Mononuclear cell (primary cell): ENCODE data around the gene FRK. TPM values are rescaled to one million over a fixed set of nuclear protein-coding genes. Genes with fewer than 3 reads are reported as not detected.

Source experiments
- H3K27me3 ChIP-seq: 2 replicates; pipeline ENCODE4 v1.6.0; 2011; ENCODE audit warnings: low read length, control low read depth; ENCODE audit not compliant: insufficient read depth
- H3K4me1 ChIP-seq: 2 replicates; pipeline ENCODE4 v1.5.1; 2011; ENCODE audit warnings: mild to moderate bottlenecking, low read length, control low read depth; ENCODE audit not compliant: insufficient read depth
- H3K4me3 ChIP-seq: 2 replicates; pipeline ENCODE4 v1.5.1; 2011; ENCODE audit warnings: mild to moderate bottlenecking, low read length, moderate library complexity
- H3K9me3 ChIP-seq: 2 replicates; pipeline ENCODE4 v1.5.1; 2011; ENCODE audit warnings: low read depth, mild to moderate bottlenecking, control low read depth, low read length
- total RNA-seq: library from RNA; depleted of rRNA; stranded (reverse); fragments of >200 nt; gene quantifications from one replicate; pipeline ENCODE4 v1.2.3, GENCODE V29; 2012

FRK gene
- total RNA-seq, 1 donor = not detected

GRCh38 chr6:116012471-116012949, 48.2 kb downstream of the FRK start:
- no peaks in the 10 kb centered on the region for H3K9me3 ChIP-seq
- no peaks in the 10 kb centered on the region for H3K4me1 ChIP-seq
- no peak overlapping the region for H3K4me3 ChIP-seq
- peaks cover 5% of the 10 kb centered on the region for H3K27me3 ChIP-seq

- Histone ChIP-seq H3K9me3 (no peaks in the 10 kb centered on the region), H3K4me1 (no peaks in the 10 kb centered on the region), H3K27me3 (peaks cover 5% of the 10 kb centered on the region), H3K4me3 (no peak overlapping the region)
These were observed 49.2 kb downstream of the FRK start for GRCh38 chr6:116011520-116011919.

- no peak overlapping the region for H3K4me3 ChIP-seq
- peaks cover 5% of the 10 kb centered on the region for H3K27me3 ChIP-seq
- H3K9me3 ChIP-seq = no peaks in the 10 kb centered on the region
- H3K4me1 ChIP-seq = no peaks in the 10 kb centered on the region
These were observed 49.8 kb downstream of the FRK start for GRCh38 chr6:116010790-116011401.

- Histone ChIP-seq H3K9me3 (no peaks in the 10 kb centered on the region), H3K4me1 (no peaks in the 10 kb centered on the region), H3K27me3 (peaks cover 5% of the 10 kb centered on the region), H3K4me3 (no peak overlapping the region)
These were observed 50.3 kb downstream of the FRK start for GRCh38 chr6:116010386-116010785.

GRCh38 chr6:116008470-116009243, 52.0 kb downstream of the FRK start:
- no peak overlapping the region for H3K4me3 ChIP-seq
- no peaks in the 10 kb centered on the region for H3K4me1 ChIP-seq
- no peaks in the 10 kb centered on the region for H3K9me3 ChIP-seq
- H3K27me3 ChIP-seq = peaks cover 4% of the 10 kb centered on the region

DNA sequence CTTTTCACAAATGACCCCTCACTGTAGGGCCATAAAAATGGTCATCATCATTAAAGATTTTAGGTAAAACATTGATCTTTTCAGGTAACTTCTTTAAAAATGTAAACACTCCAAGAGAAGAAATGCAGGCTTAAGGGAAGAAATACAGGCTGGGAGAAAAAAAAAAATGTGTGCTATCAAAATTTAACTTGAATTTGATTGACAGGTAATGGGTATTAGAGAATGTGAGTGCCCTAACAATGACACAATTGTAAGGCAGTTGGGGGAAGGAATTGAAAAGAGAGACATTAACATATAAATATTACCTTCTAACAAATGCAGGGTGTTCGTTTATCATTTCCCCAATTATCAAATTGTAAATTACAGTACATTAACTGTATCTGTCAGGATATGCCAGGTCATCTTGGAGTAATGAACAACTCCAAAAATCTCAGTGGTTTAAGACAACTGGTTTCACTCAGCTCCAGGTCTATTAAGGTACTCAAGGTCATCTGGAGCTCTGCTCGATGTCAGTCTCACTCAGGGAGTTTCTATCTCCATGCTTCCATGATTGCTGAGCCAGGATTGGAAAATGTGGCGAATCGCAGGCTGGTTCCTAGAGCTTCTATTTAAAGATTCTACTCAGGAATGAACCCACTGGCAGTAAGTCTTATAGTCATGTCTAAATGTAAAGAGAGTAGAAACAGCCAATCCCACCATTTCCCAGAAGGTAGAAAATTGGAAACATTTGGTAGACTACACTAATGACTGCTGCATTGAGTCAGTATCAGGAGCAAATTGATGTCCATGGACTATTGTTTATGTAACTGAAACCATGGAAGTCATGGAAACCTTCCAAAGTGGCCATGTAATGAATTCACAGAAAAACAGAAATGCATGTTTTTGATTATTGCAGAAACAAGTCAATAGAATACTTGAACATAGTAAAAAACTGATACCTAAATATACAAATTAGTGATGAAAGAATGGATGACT, 55.6 kb downstream of the FRK start:
- H3K9me3 ChIP-seq = no peaks in the 10 kb centered on the region
- no peak overlapping the region for H3K4me3 ChIP-seq
- no peaks in the 10 kb centered on the region for H3K4me1 ChIP-seq
- no peaks in the 10 kb centered on the region for H3K27me3 ChIP-seq

DNA sequence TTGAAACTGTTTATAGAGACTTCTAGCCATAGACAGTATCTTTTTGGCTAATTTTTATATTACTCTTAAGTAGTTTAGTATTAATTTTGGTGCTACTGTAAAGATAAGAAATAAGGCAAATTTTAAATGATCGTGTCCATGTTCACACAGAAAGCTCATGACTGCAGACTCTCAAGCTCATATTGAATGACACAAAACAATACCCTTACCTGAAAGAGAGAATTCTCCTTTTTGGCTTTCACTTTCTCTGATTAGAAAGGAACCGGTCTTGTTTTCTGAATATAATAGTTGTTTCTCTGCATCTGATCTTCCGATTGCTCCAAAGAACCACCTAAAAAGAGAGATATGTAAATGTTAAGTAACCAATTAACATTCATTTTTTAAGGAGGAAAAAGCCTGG, 57.0 kb downstream of the FRK start:
- Histone ChIP-seq H3K9me3 (no peaks in the 10 kb centered on the region), H3K27me3 (no peaks in the 10 kb centered on the region), H3K4me1 (no peaks in the 10 kb centered on the region), H3K4me3 (no peak overlapping the region)

DNA sequence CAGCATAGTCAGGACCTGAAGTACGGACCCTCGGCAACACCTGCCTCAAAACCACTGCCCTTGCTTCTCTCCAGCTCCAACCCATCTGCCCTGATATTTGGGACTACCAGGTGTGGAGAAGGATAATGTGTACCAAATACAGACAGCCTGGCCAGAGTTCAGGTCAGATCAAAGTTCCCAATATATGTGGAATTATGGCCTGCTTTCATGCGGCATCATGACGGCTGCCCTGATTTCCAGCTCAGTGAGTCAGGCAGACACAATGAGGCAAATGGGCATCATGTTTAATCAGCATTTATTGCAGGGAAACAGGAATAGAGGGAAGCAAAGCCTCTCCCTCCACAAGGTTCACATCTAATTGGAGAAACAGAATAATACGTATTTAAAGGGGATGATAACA, 57.9 kb downstream of the FRK start:
- H3K9me3 ChIP-seq = no peaks in the 10 kb centered on the region
- no peaks in the 10 kb centered on the region for H3K4me1 ChIP-seq
- no peaks in the 10 kb centered on the region for H3K27me3 ChIP-seq
- no peak overlapping the region for H3K4me3 ChIP-seq

DNA sequence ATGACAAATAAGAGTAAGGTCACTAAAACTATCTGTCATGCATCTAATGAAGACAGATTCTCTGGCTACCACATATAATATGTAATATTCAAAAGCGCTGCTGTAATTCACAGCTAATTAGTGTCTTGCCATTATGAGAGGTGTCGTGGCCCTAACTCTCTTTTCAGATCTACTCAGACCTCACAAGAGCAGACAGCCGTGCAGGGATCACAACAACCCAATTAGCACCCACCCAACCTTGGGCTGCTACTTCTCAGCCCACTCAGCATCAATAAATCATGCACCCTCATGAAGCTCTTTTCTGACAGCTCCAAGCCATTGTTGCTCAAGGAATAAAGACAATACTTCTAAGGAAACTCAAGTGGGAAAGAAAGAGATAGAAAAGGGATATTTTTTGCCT, 61.5 kb downstream of the FRK start:
- peaks cover 8% of the 10 kb centered on the region for H3K27me3 ChIP-seq
- H3K4me1 ChIP-seq = no peaks in the 10 kb centered on the region
- H3K9me3 ChIP-seq = no peaks in the 10 kb centered on the region
- no peak overlapping the region for H3K4me3 ChIP-seq

- no peak overlapping the region for H3K4me3 ChIP-seq
- H3K9me3 ChIP-seq = no peaks in the 10 kb centered on the region
- no peaks in the 10 kb centered on the region for H3K4me1 ChIP-seq
- H3K27me3 ChIP-seq = peaks cover 8% of the 10 kb centered on the region
These were observed 62.6 kb downstream of the FRK start for GRCh38 chr6:115997990-115998585.

- no peaks in the 10 kb centered on the region for H3K4me1 ChIP-seq
- no peaks in the 10 kb centered on the region for H3K27me3 ChIP-seq
- no peak overlapping the region for H3K4me3 ChIP-seq
- peaks cover 6% of the 10 kb centered on the region for H3K9me3 ChIP-seq
These were observed 74.7 kb downstream of the FRK start for GRCh38 chr6:115986026-115986425.

- Histone ChIP-seq H3K9me3 (no peaks in the 10 kb centered on the region), H3K27me3 (no peaks in the 10 kb centered on the region), H3K4me3 (no peak overlapping the region), H3K4me1 (no peaks in the 10 kb centered on the region)
These were observed 75.9 kb downstream of the FRK start for GRCh38 chr6:115984809-115985208.

- Histone ChIP-seq H3K27me3 (no peaks in the 10 kb centered on the region), H3K4me1 (no peaks in the 10 kb centered on the region), H3K4me3 (no peak overlapping the region), H3K9me3 (no peaks in the 10 kb centered on the region)
These were observed 76.7 kb downstream of the FRK start for GRCh38 chr6:115983998-115984397.

DNA sequence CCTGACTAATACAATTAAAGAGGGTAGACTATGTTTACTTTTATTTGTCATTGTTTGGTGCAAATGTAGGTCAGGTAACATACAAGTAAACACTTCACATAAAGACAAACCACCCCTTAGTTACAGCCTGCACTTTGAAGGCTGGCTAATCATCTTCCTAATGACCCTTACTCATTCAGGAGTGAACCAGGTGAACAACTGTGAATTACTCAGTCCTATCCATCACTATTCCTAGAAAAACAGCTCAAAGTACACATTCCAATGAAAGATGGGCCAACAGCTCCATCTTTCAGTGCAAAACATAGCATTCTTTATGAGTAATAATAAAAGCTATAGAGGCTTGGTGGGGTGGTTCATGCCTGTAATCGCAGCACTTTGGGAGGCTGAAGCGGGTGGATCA, 78.2 kb downstream of the FRK start:
- Histone ChIP-seq H3K9me3 (no peaks in the 10 kb centered on the region), H3K4me1 (no peaks in the 10 kb centered on the region), H3K27me3 (no peaks in the 10 kb centered on the region), H3K4me3 (no peak overlapping the region)

DNA sequence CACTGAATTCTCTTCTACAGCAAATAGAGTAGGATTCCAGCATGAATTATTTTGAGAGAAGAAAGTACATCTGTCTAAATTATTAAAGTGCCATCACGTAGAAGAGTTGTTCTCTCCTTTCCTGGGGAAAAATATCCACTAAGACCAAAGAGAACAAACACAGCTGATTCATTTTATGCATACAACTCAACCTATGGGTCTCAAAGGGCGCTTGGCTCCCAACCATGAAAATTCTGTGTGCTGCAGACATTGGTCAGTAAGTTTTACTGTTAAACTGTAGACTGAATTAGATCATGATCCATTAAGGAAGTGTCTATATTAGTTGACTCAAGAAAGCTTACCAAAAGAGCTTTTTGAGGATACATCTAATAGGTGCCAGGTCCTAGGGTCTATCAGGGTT, 83.5 kb downstream of the FRK start:
- H3K9me3 ChIP-seq = no peaks in the 10 kb centered on the region

More for the DNA sequence above, 83.5 kb downstream of the FRK start:
- Histone ChIP-seq H3K27me3 (no peaks in the 10 kb centered on the region), H3K4me1 (no peaks in the 10 kb centered on the region), H3K4me3 (no peak overlapping the region)
